HCT116 (cell line): ENCODE measurements around the gene MEGF6. TPM values are rescaled to one million over a fixed set of nuclear protein-coding genes. Genes with fewer than 3 reads are reported as not detected.

ENCODE experiments used
- ATAC-seq: fragments of 200-7000 bp; cut with Tn5 transposase; 2 replicates; pipeline ENCODE4 v1.9.1; 2020; ENCODE audit warnings: mild to moderate bottlenecking, moderate library complexity
- BruUV-seq: library from RNA; stranded (reverse); fragments of 400-500 nt; replicated peaks from 2 replicates; lab custom pipeline; 2021; lab: Mats Ljungman, UMichigan
- CTCF ChIA-PET: fragments of 300-600 bp; sonication (Branson Sonifier 250); formaldehyde crosslinking; loops from one replicate; lab custom pipeline; 2021; ENCODE audit warnings: antibody characterized with exemption; lab: Charles Lee
- POLR2A ChIA-PET: fragments of 300-600, 350-600 bp; sonication (Branson Sonifier 250); formaldehyde crosslinking; loops from one replicate; lab custom pipeline; 2021; ENCODE audit warnings: antibody characterized with exemption; lab: Charles Lee
- RAD21 ChIA-PET, 2 experiments: fragments of 300-600 bp; sonication (Branson Sonifier 250); formaldehyde crosslinking; loops; one replicate each; lab custom pipeline; 2023; ENCODE audit warnings: low total read pairs in 2 of 2; ENCODE audit not compliant: uncharacterized antibody in 2 of 2, unreplicated experiment in 2 of 2, low non-redundant PET in 1 of 2; lab: Charles Lee
- DNase-seq: peaks from one replicate; pipeline ENCODE4 v3.0.0-alpha.2; 2010; ENCODE audit warnings: low read depth, low spot score
- H2AFZ ChIP-seq: fragments of 200-600 bp; shearing (Covaris generic), sonication (generic); 2 replicates; pipeline ENCODE4 v1.6.1; 2017; ENCODE audit warnings: low read depth, mixed run types, mixed read lengths, antibody characterized with exemption, low read length; ENCODE audit not compliant: poor library complexity, severe bottlenecking
- H3K27ac ChIP-seq: 2 replicates; pipeline ENCODE4 v1.5.1; 2012; ENCODE audit warnings: low read depth, low read length
- H3K27me3 ChIP-seq: fragments of 200-600 bp; sonication (generic); 2 replicates; pipeline ENCODE4 v1.6.1; 2016; ENCODE audit warnings: mixed run types, low read length, mixed read lengths; ENCODE audit not compliant: insufficient read depth
- H3K36me3 ChIP-seq, 2 experiments: fragments of 200-500 bp in 1 of 2; fragments of 200-600 bp in 1 of 2; sonication (Bioruptor generic) in 1 of 2; sonication (generic) in 1 of 2; 2 replicates each; pipeline versions ENCODE4 v1.5.1 to v1.6.1; 2014 to 2016; ENCODE audit warnings: low read length in 2 of 2, inconsistent platforms in 1 of 2, mixed read lengths in 1 of 2, mixed run types in 1 of 2; ENCODE audit not compliant: insufficient read depth in 2 of 2, control insufficient read depth in 1 of 2
- H3K4me1 ChIP-seq, 2 experiments: fragments of 200-600 bp in 1 of 2; sonication (generic) in 1 of 2; 2 replicates each; pipeline versions ENCODE4 v1.5.1 to v1.6.1; 2012 to 2017; ENCODE audit warnings: low read length in 2 of 2, inconsistent platforms in 1 of 2, mild to moderate bottlenecking in 1 of 2, mixed read lengths in 1 of 2, mixed run types in 1 of 2, moderate library complexity in 1 of 2; ENCODE audit not compliant: insufficient read depth in 2 of 2, control insufficient read depth in 1 of 2
- H3K4me2 ChIP-seq: fragments of 200-600 bp; sonication (generic); 2 replicates; pipeline ENCODE4 v1.6.1; 2017; ENCODE audit warnings: mixed run types, low read length, mixed read lengths
- H3K4me3 ChIP-seq, 2 experiments: fragments of 200-600 bp in 1 of 2; sonication (generic) in 1 of 2; replicated peaks in 1 of 2; 2 replicates each; pipeline ENCODE4 v1.5.1; 2011 to 2016; ENCODE audit warnings: low read length in 2 of 2, control low read depth in 1 of 2, low read depth in 1 of 2, mild to moderate bottlenecking in 1 of 2, mixed read lengths in 1 of 2, mixed run types in 1 of 2
- H3K79me2 ChIP-seq: fragments of 200-600 bp; sonication (generic); 2 replicates; pipeline ENCODE4 v1.6.1; 2017; ENCODE audit warnings: mild to moderate bottlenecking, mixed run types, low read length, moderate library complexity, mixed read lengths; ENCODE audit not compliant: insufficient read depth
- H3K9ac ChIP-seq: fragments of 200-600 bp; sonication (generic); 2 replicates; pipeline ENCODE4 v1.6.1; 2016; ENCODE audit warnings: low read length, mixed read lengths
- H3K9me2 ChIP-seq: fragments of 200-600 bp; sonication (generic), shearing (Covaris generic); 2 replicates; pipeline ENCODE4 v1.6.1; 2017; ENCODE audit warnings: mixed run types, mild to moderate bottlenecking, moderate library complexity; ENCODE audit not compliant: insufficient read depth
- H3K9me3 ChIP-seq, 2 experiments: fragments of 200-500 bp in 1 of 2; fragments of 200-600 bp in 1 of 2; sonication (Bioruptor generic) in 1 of 2; sonication (generic) in 1 of 2; 2 replicates each; pipeline ENCODE4 v1.6.1; 2014 to 2017; ENCODE audit warnings: low read length in 2 of 2, mixed read lengths in 2 of 2, inconsistent platforms in 1 of 2, low read depth in 1 of 2, mild to moderate bottlenecking in 1 of 2, mixed run types in 1 of 2, moderate library complexity in 1 of 2; ENCODE audit not compliant: control insufficient read depth in 1 of 2, insufficient read depth in 1 of 2
- H4K20me1 ChIP-seq: fragments of 200-600 bp; sonication (generic), shearing (Covaris generic); 2 replicates; pipeline ENCODE4 v1.6.1; 2017; ENCODE audit warnings: mixed run types, mild to moderate bottlenecking, moderate library complexity; ENCODE audit not compliant: insufficient read depth
- ATF3 ChIP-seq: IDR thresholded peaks from 2 replicates; pipeline ENCODE4 v1.6.1; 2012
- CBX3 ChIP-seq: IDR thresholded peaks from 2 replicates; pipeline ENCODE4 v1.6.1; 2012; ENCODE audit warnings: low read depth
- CEBPB ChIP-seq: IDR thresholded peaks from 2 replicates; pipeline ENCODE4 v1.6.1; 2012; ENCODE audit warnings: low read depth
- EGR1 ChIP-seq: IDR thresholded peaks from 2 replicates; pipeline ENCODE4 v1.6.1; 2012; ENCODE audit warnings: low read depth
- ELF1 ChIP-seq: IDR thresholded peaks from 2 replicates; pipeline ENCODE4 v1.6.1; 2012; ENCODE audit warnings: low read depth, borderline replicate concordance
- EZH2 ChIP-seq: fragments of 200-600 bp; sonication (generic); IDR thresholded peaks from 2 replicates; pipeline ENCODE4 v1.6.1; 2017; ENCODE audit warnings: antibody characterized with exemption, mixed run types
- FOSL1 ChIP-seq: IDR thresholded peaks from 2 replicates; pipeline ENCODE4 v1.6.1; 2012; ENCODE audit warnings: low read depth
- JUND ChIP-seq: IDR thresholded peaks from 2 replicates; pipeline ENCODE4 v1.6.1; 2012
- POLR2AphosphoS5 ChIP-seq: IDR thresholded peaks from 2 replicates; pipeline ENCODE4 v1.6.1; 2011; ENCODE audit warnings: mild to moderate bottlenecking, low read depth, low read length, moderate library complexity
- SP1 ChIP-seq: IDR thresholded peaks from 2 replicates; pipeline ENCODE4 v1.6.1; 2012; ENCODE audit warnings: low read depth
- SRF ChIP-seq: IDR thresholded peaks from 2 replicates; pipeline ENCODE4 v1.6.1; 2012; ENCODE audit warnings: low read depth
- YY1 ChIP-seq: IDR thresholded peaks from 2 replicates; pipeline ENCODE4 v1.6.1; 2011; ENCODE audit warnings: low read length, low read depth, moderate library complexity, mild to moderate bottlenecking; ENCODE audit not compliant: insufficient replicate concordance; ENCODE audit errors: extremely low read depth
- ZBTB33 ChIP-seq: IDR thresholded peaks from 2 replicates; pipeline ENCODE4 v1.6.1; 2011; ENCODE audit warnings: mild to moderate bottlenecking, low read length, moderate library complexity; ENCODE audit not compliant: insufficient replicate concordance; ENCODE audit errors: extremely low read depth
- ZNF274 ChIP-seq: fragments of 200-500 bp; sonication (Bioruptor generic); IDR thresholded peaks from 2 replicates; pipeline ENCODE4 v1.6.1; 2014; ENCODE audit warnings: mild to moderate bottlenecking, low read depth, low read length, inconsistent platforms
- intact Hi-C: fragments of 100-400 bp; cut with micrococcal nuclease; formaldehyde crosslinking; loops from 2 replicates; pipeline ENCODE4 v1.10.0; 2022
- total RNA-seq: library from RNA; stranded (reverse); gene quantifications from one replicate; pipeline ENCODE4 v1.2.1, GENCODE V29; 2021; ENCODE audit not compliant: unreplicated experiment

Gene MEGF6
- total RNA-seq, 1 experiment from 2014 or later = 47.6 TPM

GRCh38 chr1:3474016-3474415, 137.3 kb downstream of the MEGF6 start:
- no TSS peak for BruUV-seq
- intact Hi-C loops = no loop called here
- Histone ChIP-seq H3K4me3 (no peak overlapping the region), H4K20me1 (no peaks in the 10 kb centered on the region), H3K27me3 (no peaks in the 10 kb centered on the region), H3K36me3 (peaks cover 0 to 3% of the 10 kb centered on the region in 2 experiments; a peak in 1 of 4 replicates), H3K9me3 (no peaks in the 10 kb centered on the region), H3K9me2 (no peaks in the 10 kb centered on the region), H3K79me2 (no peaks in the 10 kb centered on the region), H3K4me2 (no peak overlapping the region), H3K9ac (no peak overlapping the region), H3K4me1 (peaks cover 0 to 12% of the 10 kb centered on the region in 2 experiments; a peak in 1 of 4 replicates), H3K27ac (no peak overlapping the region), H2AFZ (no peak overlapping the region)
- ChIA-PET POLR2A (no interaction called here), RAD21 (no interaction called here), CTCF (no interaction called here)
- TF ChIP-seq ZBTB33 (no peak), FOSL1 (no peak), ELF1 (no peak), POLR2AphosphoS5 (no peak), YY1 (no peak), ZNF274 (no peak), CBX3 (no peak), SP1 (no peak), SRF (no peak), CEBPB (no peak), JUND (no peak), ATF3 (no peak), EZH2 (no peak), EGR1 (no peak)
- ATAC-seq (no peak), DNase-seq (no peak)
